Measurements from ENCODE around the gene ZNF581.
A peak's percentile ranks its signal among the peaks of the same experiment; 100 is the strongest.

Gene ZNF581

DNA sequence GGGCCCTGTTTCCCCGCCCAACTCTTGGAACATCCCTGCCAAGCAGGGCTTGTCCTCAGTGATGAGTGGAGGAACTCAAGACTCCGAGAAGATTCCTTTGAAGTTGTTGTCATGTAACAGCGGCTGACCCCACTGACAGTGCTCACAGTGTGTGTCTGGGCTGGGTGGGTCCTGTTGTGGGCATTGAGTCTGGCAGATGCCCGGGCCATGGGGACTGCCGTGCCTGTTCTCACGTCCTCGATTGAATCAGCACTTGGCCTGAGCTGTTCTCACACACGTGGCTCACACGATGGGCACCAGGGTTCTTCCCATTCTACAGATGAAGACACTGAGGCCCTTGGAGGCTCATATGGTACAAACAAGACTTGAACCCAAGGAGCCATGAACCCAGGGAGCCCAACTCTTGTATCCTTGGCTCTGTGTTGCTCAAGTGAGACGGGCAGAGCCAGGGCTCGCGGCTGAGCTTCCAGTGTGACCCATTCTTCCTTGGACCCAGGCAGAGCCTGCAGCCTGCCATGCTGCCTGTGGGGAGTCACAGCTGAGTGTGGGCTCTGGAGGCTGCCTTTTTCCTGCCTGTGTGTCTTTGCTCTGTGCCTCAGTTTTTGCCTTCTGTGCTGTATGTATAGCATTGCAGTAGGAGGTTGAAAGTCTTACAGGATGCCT is 23.0 kb downstream of the ZNF581 start:
- DNase-seq (ENCODE audit: low spot score), result no peak

- no peak for DNase-seq (ENCODE audit: low spot score)
Observed at GRCh38 chr19:55667006-55667381, 23.5 kb downstream of the ZNF581 start.

DNA sequence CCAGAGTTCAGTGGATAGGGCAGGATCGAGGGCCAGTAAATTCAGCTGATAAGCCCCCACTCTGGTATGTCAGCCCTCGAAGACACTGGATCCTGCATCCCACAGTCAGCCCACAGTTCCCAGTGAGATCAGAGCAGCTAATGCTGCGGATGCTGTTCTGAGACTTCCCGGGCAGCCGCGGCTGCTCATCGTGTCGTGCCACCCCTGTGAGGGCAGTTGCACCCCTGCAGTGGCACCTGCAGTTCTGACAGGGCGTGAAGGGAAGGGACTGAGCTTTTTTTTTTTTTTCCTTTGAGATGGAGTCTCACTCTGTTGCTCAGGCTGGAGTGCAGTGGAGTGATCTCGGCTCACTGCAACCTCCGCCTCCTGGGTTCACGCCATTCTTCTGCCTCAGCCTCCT is 24.1 kb downstream of the ZNF581 start:
- DNase-seq (ENCODE audit: low spot score), result no peak

- DNase-seq (ENCODE audit: low spot score), result no peak
Observed at GRCh38 chr19:55667958-55668357, 24.5 kb downstream of the ZNF581 start.

DNA sequence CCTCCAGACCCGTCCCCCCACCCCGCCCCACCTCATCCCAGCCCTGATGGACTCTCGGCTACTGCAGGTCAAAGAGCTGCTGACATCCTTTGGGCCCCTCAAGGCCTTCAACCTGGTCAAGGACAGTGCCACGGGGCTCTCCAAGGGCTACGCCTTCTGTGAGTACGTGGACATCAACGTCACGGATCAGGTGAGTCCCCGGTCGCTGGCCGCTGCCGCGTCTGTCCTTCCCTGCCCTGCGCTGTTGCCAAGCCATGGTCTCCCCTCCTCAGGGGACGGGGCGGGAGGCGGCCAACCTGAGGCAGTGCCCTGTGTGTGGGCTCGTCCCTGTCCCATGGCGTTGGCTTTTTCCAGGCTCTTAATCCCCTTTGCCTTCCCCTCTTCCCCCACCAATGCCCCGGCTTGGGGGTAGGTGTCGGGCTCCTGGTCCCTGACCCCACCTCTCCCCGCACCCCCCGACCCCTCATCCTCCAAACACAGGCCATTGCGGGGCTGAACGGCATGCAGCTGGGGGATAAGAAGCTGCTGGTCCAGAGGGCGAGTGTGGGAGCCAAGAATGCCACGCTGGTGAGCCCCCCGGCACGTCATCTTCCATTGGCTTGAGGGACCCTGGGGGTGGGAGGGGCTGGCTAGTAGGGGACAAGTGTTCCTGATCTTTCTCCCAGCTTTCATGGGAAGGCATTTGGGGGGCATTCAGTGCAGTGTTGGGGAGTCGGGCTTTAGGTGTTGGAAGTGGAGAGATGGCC is 25.3 kb downstream of the ZNF581 start:
- no peak for DNase-seq (ENCODE audit: low spot score)

DNA sequence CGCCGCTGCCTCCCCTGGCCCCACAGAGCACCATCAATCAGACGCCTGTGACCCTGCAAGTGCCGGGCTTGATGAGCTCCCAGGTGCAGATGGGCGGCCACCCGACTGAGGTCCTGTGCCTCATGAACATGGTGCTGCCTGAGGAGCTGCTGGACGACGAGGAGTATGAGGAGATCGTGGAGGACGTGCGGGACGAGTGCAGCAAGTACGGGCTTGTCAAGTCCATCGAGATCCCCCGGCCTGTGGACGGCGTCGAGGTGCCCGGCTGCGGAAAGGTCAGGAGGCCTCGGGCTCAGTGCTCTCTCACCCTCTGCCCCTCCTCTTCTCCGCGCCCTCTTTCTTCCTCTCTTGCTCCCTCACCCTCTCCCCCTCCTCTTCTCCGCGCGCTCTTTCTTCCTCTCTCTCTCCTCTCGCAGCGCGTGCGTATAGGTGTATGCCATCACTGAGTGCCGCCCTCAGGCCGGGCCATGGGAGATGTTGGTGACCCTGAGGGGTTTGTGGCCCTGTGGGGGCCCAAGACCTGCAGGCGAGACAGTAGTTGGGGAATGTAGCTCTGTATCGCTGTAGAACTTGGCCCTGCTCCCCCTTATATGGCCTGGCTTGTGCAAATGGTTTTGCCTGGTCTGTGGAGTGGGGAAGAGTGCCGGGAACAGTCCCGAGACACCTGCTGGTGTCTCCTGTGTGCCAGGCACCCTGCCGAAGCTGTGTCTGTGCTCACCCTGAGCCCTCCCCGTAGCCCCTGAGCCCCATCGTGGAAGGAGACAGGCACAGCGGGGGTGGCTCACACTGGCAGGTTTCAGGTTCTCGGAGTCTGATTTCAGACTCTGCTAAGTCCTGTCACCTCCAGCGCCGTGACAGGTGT is 26.2 kb downstream of the ZNF581 start:
- DNase-seq (ENCODE audit: low spot score), result no peak

- DNase-seq (ENCODE audit: low spot score), result peak; percentile 35
Observed at GRCh38 chr19:55670280-55671053, 27.0 kb downstream of the ZNF581 start.

DNA sequence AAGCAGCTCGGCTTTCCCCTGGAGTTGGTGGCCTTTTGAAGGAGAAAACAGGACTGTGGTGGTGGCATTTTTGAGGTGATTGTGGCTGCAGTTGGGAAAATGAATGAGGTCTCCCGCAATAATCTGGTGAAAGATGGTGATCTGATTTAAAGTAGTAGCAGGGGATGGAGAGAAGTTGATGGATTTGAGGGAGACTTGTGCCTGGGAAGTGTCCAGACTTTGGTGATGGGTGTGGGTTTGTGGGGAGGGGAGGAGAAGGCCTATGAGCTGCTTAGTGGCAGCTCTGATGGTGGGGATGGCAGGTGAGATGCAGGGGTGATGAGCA is 27.6 kb downstream of the ZNF581 start:
- no peak for DNase-seq (ENCODE audit: low spot score)

DNA sequence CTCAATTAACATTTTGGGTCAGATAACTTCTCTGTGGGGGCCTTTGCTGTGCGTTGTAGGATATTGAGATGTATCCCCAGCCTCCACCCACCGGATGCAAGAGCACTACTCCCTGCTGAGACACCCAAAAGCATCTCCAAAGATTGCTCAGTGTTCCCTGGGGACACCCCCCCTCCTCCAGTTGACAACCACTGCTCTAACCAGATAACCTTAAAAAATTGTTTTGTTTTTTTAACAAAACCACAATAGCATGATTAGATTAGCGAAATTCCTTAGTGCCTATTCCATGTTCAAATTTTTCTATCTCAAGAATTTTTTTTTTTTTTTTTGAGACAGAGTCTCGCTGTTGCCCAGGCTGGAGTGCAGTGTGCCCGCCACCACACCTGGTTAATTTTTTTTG is 29.0 kb downstream of the ZNF581 start:
- DNase-seq (ENCODE audit: low spot score), result no peak

DNA sequence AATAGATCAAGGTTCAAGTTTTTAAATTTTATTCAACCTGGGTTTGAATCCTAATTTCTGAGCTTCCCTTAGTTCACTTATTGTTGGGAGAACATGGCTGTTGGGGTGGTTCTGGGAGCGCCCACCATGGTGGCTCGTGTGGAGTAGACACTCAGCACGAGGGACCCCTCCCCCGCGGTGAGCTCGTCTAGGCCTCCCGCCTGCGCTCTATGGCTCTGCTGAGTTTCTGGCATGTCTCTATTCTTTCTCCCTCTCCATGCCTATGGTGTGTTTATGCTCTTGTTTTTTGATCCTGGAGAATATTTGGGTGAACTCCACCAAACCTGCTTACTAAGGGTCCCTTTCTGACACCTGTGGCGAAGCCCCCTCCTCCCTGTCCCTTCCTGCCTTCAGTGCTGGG is 30.0 kb downstream of the ZNF581 start:
- DNase-seq (ENCODE audit: low spot score), result no peak

- DNase-seq (ENCODE audit: low spot score), result no peak
Observed at GRCh38 chr19:55673889-55674288, 30.4 kb downstream of the ZNF581 start.

- DNase-seq (ENCODE audit: low spot score), result no peak
Observed at GRCh38 chr19:55674459-55674840, 31.0 kb downstream of the ZNF581 start.

- DNase-seq (ENCODE audit: low spot score), result peak; percentile 98
Observed at GRCh38 chr19:55674841-55675660, 31.6 kb downstream of the ZNF581 start, which contains the start of gene EPN1. TSS of gene EPN1 (plus strand) at chr19:55675226. CDS start at chr19:55678628, 3,402 bp downstream.

DNA sequence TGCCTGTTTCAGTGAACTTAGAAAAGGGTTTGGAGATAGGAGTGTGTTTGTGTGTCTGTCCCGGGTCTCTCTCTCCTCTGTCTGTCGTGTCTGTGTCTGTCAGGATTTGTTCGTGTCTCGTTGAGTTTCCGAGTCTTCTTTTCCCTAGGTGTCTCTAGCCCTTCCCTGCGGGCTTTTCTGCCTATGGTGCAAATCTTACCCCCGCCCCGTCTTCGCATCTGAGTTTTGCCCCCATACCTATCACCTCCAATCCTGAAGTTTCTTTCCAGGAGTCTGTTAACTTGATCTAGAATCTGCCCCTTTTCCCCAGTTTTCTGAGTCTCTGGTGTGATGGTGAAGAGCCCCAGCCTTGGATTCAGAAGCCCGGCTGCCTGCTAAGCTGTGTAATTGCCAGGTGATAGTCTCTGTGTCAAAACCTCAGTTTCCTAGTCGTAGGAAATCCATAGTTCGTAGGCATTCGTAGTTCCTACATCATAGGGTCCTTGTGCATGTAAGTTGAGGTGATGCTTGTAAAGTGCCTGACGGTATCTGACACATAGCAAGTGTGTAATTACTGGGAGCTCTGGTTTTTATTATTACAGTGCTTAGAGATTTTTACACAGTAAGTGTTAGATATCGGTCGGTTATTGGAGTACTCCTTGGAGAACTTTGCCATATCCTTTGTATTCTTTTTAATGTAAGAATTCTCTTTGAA is 32.4 kb downstream of the ZNF581 start:
- DNase-seq (ENCODE audit: low spot score), result no peak

DNA sequence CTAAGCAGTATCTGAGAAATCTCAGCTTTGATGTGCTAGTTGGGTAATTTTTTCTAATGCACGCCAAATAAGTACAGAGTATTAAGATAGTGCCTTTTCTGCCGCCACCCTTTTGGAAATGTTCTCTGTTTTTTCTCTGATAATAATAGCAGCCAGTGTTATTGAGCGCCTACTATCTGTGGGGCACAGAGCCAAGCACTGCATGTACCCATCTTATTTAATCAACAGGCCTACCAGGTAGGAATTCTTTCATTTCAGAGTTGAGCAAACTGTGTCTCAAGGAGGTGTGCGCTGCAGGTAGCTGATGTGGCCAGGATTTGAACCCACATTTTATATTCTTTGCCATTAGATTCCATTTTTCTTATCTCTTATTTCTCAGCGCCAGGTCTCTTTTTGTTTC is 32.9 kb downstream of the ZNF581 start:
- DNase-seq (ENCODE audit: low spot score), result no peak

DNA sequence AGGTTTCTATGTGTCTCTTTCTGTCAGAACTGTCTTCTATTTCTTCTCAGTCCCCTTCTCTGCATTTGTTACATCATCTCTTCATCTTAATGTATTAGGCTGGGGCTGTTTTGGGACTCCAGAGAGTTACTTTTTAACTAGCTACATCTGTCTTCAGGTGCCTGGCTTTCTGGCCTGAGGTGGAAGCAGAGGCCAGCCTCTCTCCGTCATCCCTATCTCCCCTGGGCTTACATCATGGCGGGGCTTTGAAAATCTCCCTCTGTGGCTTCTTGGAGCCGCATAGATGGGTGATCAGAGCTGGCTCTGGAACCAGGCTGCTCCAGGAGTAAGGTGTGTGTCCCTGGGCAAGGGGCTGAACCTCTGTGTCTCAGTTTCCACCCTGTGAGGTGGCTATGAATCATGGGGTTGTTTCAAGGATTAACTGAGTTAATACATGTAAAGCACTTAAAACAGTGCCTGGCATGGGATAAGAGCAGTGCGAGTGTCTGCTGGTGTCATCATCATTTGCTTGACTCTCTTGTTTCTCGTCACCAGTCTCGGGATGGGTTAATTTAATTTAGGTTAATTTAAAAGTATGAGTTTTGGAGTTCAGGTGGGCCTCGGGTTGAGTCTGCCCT is 33.5 kb downstream of the ZNF581 start:
- DNase-seq (ENCODE audit: low spot score), result no peak

DNA sequence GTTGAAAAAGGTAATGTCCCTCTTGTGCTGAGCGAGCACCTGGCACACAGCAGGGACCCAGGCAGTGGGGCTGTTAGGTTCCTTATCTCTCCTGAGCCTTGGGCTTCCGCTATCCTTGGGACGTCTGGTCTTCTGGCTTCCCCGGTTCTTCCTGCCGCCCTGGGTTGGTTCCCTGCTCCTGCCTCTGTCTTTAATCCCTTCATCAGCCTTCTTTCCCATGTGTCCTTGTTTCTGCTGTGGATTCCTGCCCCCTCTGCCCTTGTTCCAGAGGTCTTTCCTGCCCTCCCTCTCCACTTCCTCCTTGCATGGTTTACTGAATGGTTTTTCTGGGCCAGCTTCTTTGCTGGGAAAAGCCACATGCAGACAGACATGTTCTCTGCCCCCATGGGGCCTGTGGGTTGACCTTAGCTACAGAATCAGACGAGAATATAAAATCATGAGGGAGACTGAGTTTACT is 34.2 kb downstream of the ZNF581 start:
- DNase-seq (ENCODE audit: low spot score), result no peak

DNA sequence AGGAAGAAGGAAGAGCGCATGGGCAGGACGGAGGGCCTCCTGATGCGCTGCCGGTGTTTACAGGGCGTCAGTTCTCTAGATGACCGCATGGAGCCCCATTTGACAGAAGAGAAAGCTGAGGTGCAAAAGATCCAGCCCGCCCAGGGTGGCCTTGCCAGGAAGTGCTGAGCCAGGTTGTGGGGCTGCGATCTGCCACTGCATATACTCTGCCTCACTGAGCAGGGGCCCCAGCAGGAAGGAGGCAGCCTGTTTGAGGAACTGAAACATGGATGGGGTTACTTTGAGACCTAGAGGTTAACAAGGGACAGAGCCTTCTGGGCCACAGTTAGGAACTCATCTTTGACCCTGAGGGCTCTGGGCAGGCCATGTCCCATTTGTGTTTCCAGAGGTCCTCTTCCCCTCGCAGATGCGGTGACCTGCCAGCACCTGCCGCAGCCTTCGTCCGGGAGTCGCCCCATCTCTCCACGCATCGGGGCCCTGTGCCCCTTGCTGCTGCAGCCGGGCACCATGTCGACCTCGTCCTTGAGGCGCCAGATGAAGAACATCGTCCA is 34.7 kb downstream of the ZNF581 start:
- DNase-seq (ENCODE audit: low spot score), result no peak

DNA sequence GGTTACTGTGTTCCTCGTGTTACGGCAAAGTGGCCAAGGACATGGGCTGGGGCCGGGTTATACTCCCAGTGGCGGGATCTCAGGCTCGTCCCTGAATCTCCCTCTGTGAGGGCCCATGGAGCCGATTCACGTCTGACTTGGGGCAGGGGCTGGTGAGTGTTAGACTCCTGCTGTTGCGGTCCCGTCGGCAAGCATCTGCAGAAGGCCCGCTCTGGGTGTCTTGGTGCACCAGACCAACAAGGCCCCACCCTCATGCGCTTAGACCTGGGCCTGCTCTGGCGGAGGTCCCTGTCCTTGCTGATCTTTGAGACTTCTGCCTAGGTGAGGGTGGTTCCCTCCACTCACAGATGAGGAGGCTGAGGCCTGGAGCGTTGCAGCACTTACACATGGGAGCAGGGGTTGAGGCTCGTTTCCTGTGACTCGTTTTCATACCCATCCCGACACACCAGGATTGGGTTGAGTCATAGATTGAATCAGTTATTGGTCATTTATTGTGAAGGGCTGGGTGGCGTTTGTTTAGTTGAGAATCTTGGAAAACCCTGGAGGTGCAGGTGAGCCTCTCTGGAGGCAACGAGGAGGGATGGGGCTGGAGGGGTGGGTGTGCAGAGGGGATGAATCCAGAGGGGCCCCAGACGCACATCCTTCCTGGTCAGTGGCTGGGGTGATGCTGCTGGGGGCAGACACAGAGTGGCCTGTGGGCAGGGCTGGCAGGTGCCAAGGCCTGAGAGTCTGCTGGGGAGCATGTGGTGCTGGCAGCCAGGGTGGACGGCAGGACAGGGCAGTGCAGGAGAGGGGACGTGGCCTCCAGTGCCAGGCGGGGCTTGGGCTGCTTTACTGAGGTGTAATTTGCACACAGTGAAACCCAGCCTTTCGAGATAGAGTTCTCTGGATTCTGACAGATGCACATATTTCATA is 36.2 kb downstream of the ZNF581 start:
- no peak for DNase-seq (ENCODE audit: low spot score)

Data from iPS-NIHi11 (cell line).